Measurements from ENCODE around the gene HNRNPA3.

- TF ChIP-seq, protein P1, sequence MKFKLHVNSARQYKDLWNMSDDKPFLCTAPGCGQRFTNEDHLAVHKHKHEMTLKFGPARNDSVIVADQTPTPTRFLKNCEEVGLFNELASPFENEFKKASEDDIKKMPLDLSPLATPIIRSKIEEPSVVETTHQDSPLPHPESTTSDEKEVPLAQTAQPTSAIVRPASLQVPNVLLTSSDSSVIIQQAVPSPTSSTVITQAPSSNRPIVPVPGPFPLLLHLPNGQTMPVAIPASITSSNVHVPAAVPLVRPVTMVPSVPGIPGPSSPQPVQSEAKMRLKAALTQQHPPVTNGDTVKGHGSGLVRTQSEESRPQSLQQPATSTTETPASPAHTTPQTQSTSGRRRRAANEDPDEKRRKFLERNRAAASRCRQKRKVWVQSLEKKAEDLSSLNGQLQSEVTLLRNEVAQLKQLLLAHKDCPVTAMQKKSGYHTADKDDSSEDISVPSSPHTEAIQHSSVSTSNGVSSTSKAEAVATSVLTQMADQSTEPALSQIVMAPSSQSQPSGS (IDR thresholded peaks at IDR 0.05; ENCODE audit: low read length): no peak
- TF ChIP-seq, protein P2, sequence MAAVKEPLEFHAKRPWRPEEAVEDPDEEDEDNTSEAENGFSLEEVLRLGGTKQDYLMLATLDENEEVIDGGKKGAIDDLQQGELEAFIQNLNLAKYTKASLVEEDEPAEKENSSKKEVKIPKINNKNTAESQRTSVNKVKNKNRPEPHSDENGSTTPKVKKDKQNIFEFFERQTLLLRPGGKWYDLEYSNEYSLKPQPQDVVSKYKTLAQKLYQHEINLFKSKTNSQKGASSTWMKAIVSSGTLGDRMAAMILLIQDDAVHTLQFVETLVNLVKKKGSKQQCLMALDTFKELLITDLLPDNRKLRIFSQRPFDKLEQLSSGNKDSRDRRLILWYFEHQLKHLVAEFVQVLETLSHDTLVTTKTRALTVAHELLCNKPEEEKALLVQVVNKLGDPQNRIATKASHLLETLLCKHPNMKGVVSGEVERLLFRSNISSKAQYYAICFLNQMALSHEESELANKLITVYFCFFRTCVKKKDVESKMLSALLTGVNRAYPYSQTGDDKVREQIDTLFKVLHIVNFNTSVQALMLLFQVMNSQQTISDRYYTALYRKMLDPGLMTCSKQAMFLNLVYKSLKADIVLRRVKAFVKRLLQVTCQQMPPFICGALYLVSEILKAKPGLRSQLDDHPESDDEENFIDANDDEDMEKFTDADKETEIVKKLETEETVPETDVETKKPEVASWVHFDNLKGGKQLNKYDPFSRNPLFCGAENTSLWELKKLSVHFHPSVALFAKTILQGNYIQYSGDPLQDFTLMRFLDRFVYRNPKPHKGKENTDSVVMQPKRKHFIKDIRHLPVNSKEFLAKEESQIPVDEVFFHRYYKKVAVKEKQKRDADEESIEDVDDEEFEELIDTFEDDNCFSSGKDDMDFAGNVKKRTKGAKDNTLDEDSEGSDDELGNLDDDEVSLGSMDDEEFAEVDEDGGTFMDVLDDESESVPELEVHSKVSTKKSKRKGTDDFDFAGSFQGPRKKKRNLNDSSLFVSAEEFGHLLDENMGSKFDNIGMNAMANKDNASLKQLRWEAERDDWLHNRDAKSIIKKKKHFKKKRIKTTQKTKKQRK (IDR thresholded peaks at IDR 0.05; ENCODE audit: low read depth, low read length): no peak
- TF ChIP-seq RB1 (IDR thresholded peaks at IDR 0.05; ENCODE audit: borderline replicate concordance) (no peak), CTCF (IDR thresholded peaks at IDR 0.05 in 2 of 3, conservative IDR thresholded peaks at IDR 0.05 in 1 of 3; ENCODE audit: control insufficient read depth in 2 of 3, extremely low read depth in 1 of 3, insufficient read depth in 1 of 3, low read depth in 3 of 3, low read length in 3 of 3) (no peak), ATF7 (IDR thresholded peaks at IDR 0.05; ENCODE audit: low read depth) (no peak), STAT1 (conservative IDR thresholded peaks at IDR 0.05) (no peak), ZSCAN29 (IDR thresholded peaks at IDR 0.05) (no peak), E2F4 (IDR thresholded peaks at IDR 0.05; ENCODE audit: low read depth, low read length) (no peak), CEBPB (IDR thresholded peaks at IDR 0.05; ENCODE audit: borderline replicate concordance in 1 of 2, low read depth in 2 of 2, low read length in 2 of 2) (no peak), PAX8 (IDR thresholded peaks at IDR 0.05) (no peak), EP300 (IDR thresholded peaks at IDR 0.05; ENCODE audit: borderline replicate concordance in 1 of 2, control insufficient read depth in 1 of 2, low read depth in 2 of 2, low read length in 2 of 2) (no peak)
Measured at GRCh38 chr2:177249038-177249437, 36.4 kb downstream of the HNRNPA3 start.
